Measurements from ENCODE around the gene IPO11. TPM values are rescaled to one million over a fixed set of nuclear protein-coding genes. Genes with fewer than 3 reads are reported as not detected.
"Not testable (repeated sequence)": the region's sequence is repeated elsewhere in the genome, so short reads cannot be mapped to it uniquely, and the experiment has no call there.

IPO11 gene
- total RNA-seq, 1 donor, result 38.1 TPM

GRCh38 chr5:62617943-62618342 is 205.4 kb downstream of the IPO11 start:
- TF ChIP-seq CTCF (IDR thresholded peaks at IDR 0.05; ENCODE audit: insufficient read depth, low read length), result no peak
- DNase-seq (ENCODE audit: low read depth), result no peak

GRCh38 chr5:62620761-62621160 is 208.2 kb downstream of the IPO11 start:
- no peak for TF ChIP-seq CTCF (IDR thresholded peaks at IDR 0.05; ENCODE audit: insufficient read depth, low read length)
- H3K4me3 ChIP-seq (ENCODE audit: low read depth, low read length), result no peak overlapping the region
- no peak for DNase-seq (ENCODE audit: low read depth)

More at GRCh38 chr5:62617943-62618342, 205.4 kb downstream of the IPO11 start:
- no peak overlapping the region for H3K4me3 ChIP-seq (ENCODE audit: low read depth, low read length)

GRCh38 chr5:62621280-62621679 is 208.7 kb downstream of the IPO11 start:
- no peak for TF ChIP-seq CTCF (IDR thresholded peaks at IDR 0.05; ENCODE audit: insufficient read depth, low read length)
- no peak for DNase-seq (ENCODE audit: low read depth)
- no peak overlapping the region for H3K4me3 ChIP-seq (ENCODE audit: low read depth, low read length)

GRCh38 chr5:62623271-62623670 is 210.7 kb downstream of the IPO11 start:
- no peak for DNase-seq (ENCODE audit: low read depth)
- no peak overlapping the region for H3K4me3 ChIP-seq (ENCODE audit: low read depth, low read length)
- no peak for TF ChIP-seq CTCF (IDR thresholded peaks at IDR 0.05; ENCODE audit: insufficient read depth, low read length)

- not testable (repeated sequence) for DNase-seq (ENCODE audit: low read depth); H3K4me3 ChIP-seq (ENCODE audit: low read depth, low read length)
These were observed 211.9 kb downstream of the IPO11 start for GRCh38 chr5:62624436-62624835.

GRCh38 chr5:62626534-62626933 is 214.0 kb downstream of the IPO11 start:
- no peak overlapping the region for H3K4me3 ChIP-seq (ENCODE audit: low read depth, low read length)
- no peak for TF ChIP-seq CTCF (IDR thresholded peaks at IDR 0.05; ENCODE audit: insufficient read depth, low read length)
- no peak for DNase-seq (ENCODE audit: low read depth)

GRCh38 chr5:62627121-62627520 is 214.6 kb downstream of the IPO11 start:
- no peak for TF ChIP-seq CTCF (IDR thresholded peaks at IDR 0.05; ENCODE audit: insufficient read depth, low read length)
- H3K4me3 ChIP-seq (ENCODE audit: low read depth, low read length), result no peak overlapping the region
- no peak for DNase-seq (ENCODE audit: low read depth)
